GM23338 (cell line): Measurements from ENCODE around the gene MINAR1. TPM values are rescaled to one million over a fixed set of nuclear protein-coding genes. Genes with fewer than 3 reads are reported as not detected.

Experiments used
- ATAC-seq: fragments of 200-7000 bp; cut with Tn5 transposase; 3 replicates; pipeline ENCODE4 v1.9.1; 2020
- DNase-seq: peaks from one replicate; pipeline ENCODE4 v3.0.0-alpha.2; 2015; ENCODE audit warnings: low spot score
- H2AFZ ChIP-seq: fragments of 200-600 bp; sonication (generic); 2 replicates; pipeline ENCODE4 v1.8.0; 2016; ENCODE audit warnings: antibody characterized with exemption, mild to moderate bottlenecking, moderate library complexity
- H3F3A ChIP-seq: fragments of 200-600 bp; sonication (generic); replicated peaks from 2 replicates; pipeline ENCODE4 v1.8.0; 2017; ENCODE audit warnings: antibody characterized with exemption, mixed run types, low read depth
- H3K27ac ChIP-seq: fragments of 200-600 bp; sonication (generic); 2 replicates; pipeline ENCODE4 v1.6.1; 2016; ENCODE audit warnings: low read depth
- H3K27me3 ChIP-seq: fragments of 200-600 bp; sonication (generic); 2 replicates; pipeline ENCODE4 v1.8.0; 2016; ENCODE audit warnings: mild to moderate bottlenecking, mixed run types, moderate library complexity; ENCODE audit not compliant: insufficient read depth
- H3K36me3 ChIP-seq: fragments of 200-600 bp; sonication (generic); 2 replicates; pipeline ENCODE4 v1.8.0; 2016; ENCODE audit warnings: mild to moderate bottlenecking; ENCODE audit not compliant: insufficient read depth
- H3K4me1 ChIP-seq: fragments of 200-600 bp; sonication (generic); 2 replicates; pipeline ENCODE4 v1.8.0; 2016; ENCODE audit warnings: mild to moderate bottlenecking, moderate library complexity; ENCODE audit not compliant: insufficient read depth
- H3K4me2 ChIP-seq: fragments of 200-600 bp; sonication (generic); 2 replicates; pipeline ENCODE4 v1.7.1; 2017; ENCODE audit warnings: mixed run types
- H3K4me3 ChIP-seq: fragments of 200-600 bp; sonication (generic); 2 replicates; pipeline ENCODE4 v1.6.1; 2016; ENCODE audit warnings: mixed run types
- H3K79me2 ChIP-seq: fragments of 200-600 bp; sonication (generic); replicated peaks from 2 replicates; pipeline ENCODE4 v1.8.0; 2017; ENCODE audit warnings: mild to moderate bottlenecking; ENCODE audit not compliant: insufficient read depth
- H3K9me2 ChIP-seq: fragments of 200-600 bp; sonication (generic); 2 replicates; pipeline ENCODE4 v1.8.0; 2017; ENCODE audit not compliant: insufficient read depth
- H4K20me1 ChIP-seq: fragments of 200-600 bp; sonication (generic); replicated peaks from 2 replicates; pipeline ENCODE4 v1.8.0; 2017; ENCODE audit warnings: mild to moderate bottlenecking; ENCODE audit not compliant: insufficient read depth
- H3K27ac Mint-ChIP-seq: 2 replicates; pipeline ENCODE4 v1.8.0; 2020; ENCODE audit warnings: inconsistent platforms, mild to moderate bottlenecking, moderate library complexity, mixed read lengths
- H3K27me3 Mint-ChIP-seq: 3 replicates; pipeline ENCODE4 v1.8.0; 2022; ENCODE audit warnings: low read depth, mild to moderate bottlenecking, moderate library complexity, mixed read lengths, inconsistent platforms; ENCODE audit not compliant: insufficient read depth, poor library complexity
- H3K36me3 Mint-ChIP-seq: 3 replicates; pipeline ENCODE4 v1.8.0; 2021; ENCODE audit warnings: low read depth, mild to moderate bottlenecking, inconsistent platforms, moderate library complexity, mixed read lengths
- H3K4me1 Mint-ChIP-seq: 3 replicates; pipeline ENCODE4 v1.8.0; 2020; ENCODE audit warnings: mild to moderate bottlenecking, inconsistent platforms, mixed read lengths
- H3K4me3 Mint-ChIP-seq: 3 replicates; pipeline ENCODE4 v1.8.0; 2021; ENCODE audit warnings: moderate library complexity, mild to moderate bottlenecking, inconsistent platforms, mixed read lengths
- H3K9me3 Mint-ChIP-seq: 3 replicates; pipeline ENCODE4 v1.8.0; 2020; ENCODE audit warnings: moderate library complexity, mild to moderate bottlenecking, inconsistent platforms, mixed read lengths
- CREB1 ChIP-seq: fragments of 250-450 bp; sonication (Bioruptor Pico); IDR thresholded peaks from 2 replicates; pipeline ENCODE4 v1.5.0; 2020; ENCODE audit warnings: low read depth, mild to moderate bottlenecking, moderate library complexity
- CTCF ChIP-seq, 2 experiments: fragments of 200-600 bp in 1 of 2; sonication (generic) in 1 of 2; conservative IDR thresholded peaks; 2 replicates each; pipeline versions ENCODE4 v1.5.1 to v1.6.1; 2016 to 2017; ENCODE audit warnings: antibody characterized with exemption in 2 of 2, low read depth in 2 of 2, mild to moderate bottlenecking in 2 of 2, moderate library complexity in 1 of 2
- EZH2 ChIP-seq: fragments of 200-600 bp; sonication (generic); IDR thresholded peaks from one replicate; pipeline ENCODE4 v1.8.0; 2017; ENCODE audit warnings: antibody characterized with exemption, mild to moderate bottlenecking, low read depth; ENCODE audit not compliant: unreplicated experiment
- EZH2phosphoT487 ChIP-seq: fragments of 200-600 bp; sonication (generic); IDR thresholded peaks from one replicate; pipeline ENCODE4 v1.8.1; 2018; ENCODE audit warnings: antibody characterized with exemption; ENCODE audit not compliant: unreplicated experiment
- JUNB ChIP-seq: IDR thresholded peaks from one replicate; pipeline ENCODE4 v1.6.1; 2016; ENCODE audit warnings: antibody characterized with exemption; ENCODE audit not compliant: unreplicated experiment
- NANOG ChIP-seq: IDR thresholded peaks from 2 replicates; pipeline ENCODE4 v1.6.1; 2016; ENCODE audit warnings: antibody characterized with exemption, borderline replicate concordance
- POLR2AphosphoS5 ChIP-seq: IDR thresholded peaks from 2 replicates; pipeline ENCODE4 v1.6.1; 2016; ENCODE audit warnings: antibody characterized with exemption, low read depth
- REST ChIP-seq: IDR thresholded peaks from one replicate; pipeline ENCODE4 v1.6.1; 2018; ENCODE audit warnings: antibody characterized with exemption; ENCODE audit not compliant: unreplicated experiment
- STAT1 ChIP-seq: IDR thresholded peaks from one replicate; pipeline ENCODE4 v1.6.1; 2016; ENCODE audit warnings: antibody characterized with exemption; ENCODE audit not compliant: unreplicated experiment
- ZNF114 ChIP-seq: fragments of 250-450 bp; sonication (Bioruptor Pico); IDR thresholded peaks from 2 replicates; pipeline ENCODE4 v1.5.0; 2020; ENCODE audit warnings: mild to moderate bottlenecking, moderate library complexity
- ZNF331 ChIP-seq: fragments of 250-450 bp; sonication (Bioruptor Pico); IDR thresholded peaks from 2 replicates; pipeline ENCODE4 v1.5.0; 2020; ENCODE audit warnings: low read depth, mild to moderate bottlenecking, moderate library complexity
- polyA plus RNA-seq: library from polyadenylated mRNA; unstranded; fragments of >200 nt; fragmentation: Nextera tagmentation; extraction: Ambion mirVana; gene quantifications from 2 replicates; pipeline ENCODE4 v1.2.1, GENCODE V29; 2016
- total RNA-seq: library from RNA; depleted of rRNA; stranded (reverse); fragments of >200 nt; shearing (Covaris generic); gene quantifications from 2 replicates; pipeline ENCODE4 v1.2.3, GENCODE V29; 2014
- TF ChIP-seq, protein P1 (sequence below): IDR thresholded peaks from 2 replicates; pipeline ENCODE4 v1.6.1; 2016; ENCODE audit warnings: antibody characterized with exemption

The MINAR1 gene
- total and polyA plus RNA-seq, 2 experiments from 2014 or later, result 0.32 to 1.4 TPM

- TF ChIP-seq REST, result no peak
- no peak for TF ChIP-seq NANOG
- no peak for TF ChIP-seq CTCF (conservative IDR thresholded peaks at IDR 0.05; ENCODE audit: low read depth in 2 of 2)
- no peak for TF ChIP-seq ZNF114
- no peak for TF ChIP-seq ZNF331 (CRISPR knock-in tag)
- no peak for TF ChIP-seq EZH2phosphoT487
- no peak for TF ChIP-seq EZH2
- TF ChIP-seq, protein P1, sequence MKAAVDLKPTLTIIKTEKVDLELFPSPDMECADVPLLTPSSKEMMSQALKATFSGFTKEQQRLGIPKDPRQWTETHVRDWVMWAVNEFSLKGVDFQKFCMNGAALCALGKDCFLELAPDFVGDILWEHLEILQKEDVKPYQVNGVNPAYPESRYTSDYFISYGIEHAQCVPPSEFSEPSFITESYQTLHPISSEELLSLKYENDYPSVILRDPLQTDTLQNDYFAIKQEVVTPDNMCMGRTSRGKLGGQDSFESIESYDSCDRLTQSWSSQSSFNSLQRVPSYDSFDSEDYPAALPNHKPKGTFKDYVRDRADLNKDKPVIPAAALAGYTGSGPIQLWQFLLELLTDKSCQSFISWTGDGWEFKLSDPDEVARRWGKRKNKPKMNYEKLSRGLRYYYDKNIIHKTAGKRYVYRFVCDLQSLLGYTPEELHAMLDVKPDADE, result no peak
- TF ChIP-seq JUNB, result no peak
- no peak for TF ChIP-seq STAT1
- TF ChIP-seq CREB1 (CRISPR knock-in tag), result no peak
Observed at GRCh38 chr15:79416876-79417275, 15.3 kb upstream of the MINAR1 start (continued).

DNA sequence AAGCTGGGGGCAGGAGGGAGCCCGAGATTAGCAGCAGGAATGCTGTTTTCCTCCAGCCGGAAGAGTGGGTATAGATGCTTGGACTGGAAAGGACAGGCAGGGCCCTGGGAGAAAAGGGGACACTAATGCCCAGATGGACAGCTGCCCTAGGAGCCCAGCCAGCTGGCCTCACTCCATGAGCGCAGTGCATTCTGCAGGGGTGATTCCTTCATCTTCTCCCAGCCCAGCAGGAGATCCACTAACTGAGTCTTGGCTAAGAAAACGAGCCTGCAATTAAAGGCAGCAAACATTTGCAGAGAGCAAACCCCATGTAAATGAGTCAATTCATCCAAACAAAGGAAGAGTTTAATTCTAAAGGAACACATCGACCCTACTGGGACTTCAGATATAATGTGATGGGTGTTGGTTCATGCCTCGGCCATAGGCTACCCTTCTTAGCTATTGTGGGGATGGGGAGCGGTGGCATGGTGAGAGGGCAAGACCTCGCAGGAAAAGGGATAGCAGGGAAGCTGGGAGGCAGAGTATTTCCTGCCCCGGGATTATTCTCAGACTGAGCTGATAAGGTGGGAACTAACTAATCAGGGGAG lies 13.3 kb upstream of the MINAR1 start:
- H3K27me3 ChIP-seq, result no peaks in the 10 kb centered on the region
- 0 out of 2 replicates have a peak overlapping the region, but pooled peaks have one; percentile 7 for H2AFZ ChIP-seq
- H4K20me1 ChIP-seq, result no peaks in the 10 kb centered on the region; the same call in 1 of the 2 replicates
- Mint-ChIP-seq H3K4me1 (peaks cover 22% of the 10 kb centered on the region), H3K4me3 (no peak overlapping the region), H3K27me3 (peaks cover 3% of the 10 kb centered on the region), H3K27ac (no peak overlapping the region), H3K9me3 (no peaks in the 10 kb centered on the region), H3K36me3 (no peaks in the 10 kb centered on the region)
- H3K4me1 ChIP-seq, result peaks cover 29% of the 10 kb centered on the region
- DNase-seq, result peak; percentile 30
- H3F3A ChIP-seq, result no peaks in the 10 kb centered on the region
- ATAC-seq, result peak; percentile 77
- peak overlapping the region; percentile 65 for H3K4me2 ChIP-seq
- no peaks in the 10 kb centered on the region for H3K79me2 ChIP-seq
- H3K36me3 ChIP-seq, result no peaks in the 10 kb centered on the region
- H3K9me2 ChIP-seq, result no peaks in the 10 kb centered on the region
- no peak overlapping the region for H3K27ac ChIP-seq
- H3K4me3 ChIP-seq, result peak overlapping the region; percentile 32; the same call in 1 of the 2 replicates
- TF ChIP-seq EZH2 (no peak), ZNF331 (CRISPR knock-in tag) (no peak), EZH2phosphoT487 (no peak), JUNB (no peak), STAT1 (no peak), ZNF114 (no peak), POLR2AphosphoS5 (no peak), CTCF (conservative IDR thresholded peaks at IDR 0.05; ENCODE audit: low read depth in 2 of 2) (no peak)
- TF ChIP-seq, protein P1, result no peak
